Neuronal stem cell (in vitro differentiated cells): Measurements from ENCODE around the gene EML4.
A peak's percentile ranks its signal among the peaks of the same experiment; 100 is the strongest.

Source experiments
- DNase-seq: peaks from one replicate; pipeline ENCODE4 v3.0.0-alpha.2; 2013; ENCODE audit warnings: low spot score
- H2AFZ ChIP-seq: one replicate; pipeline ENCODE4 v1.6.1; 2013; ENCODE audit warnings: mild to moderate bottlenecking, low read length, inconsistent platforms
- H2AK5ac ChIP-seq: 2 replicates; pipeline ENCODE4 v1.6.1; 2013; ENCODE audit warnings: low read depth, mild to moderate bottlenecking, inconsistent platforms, low read length, moderate library complexity, mixed read lengths
- H2BK120ac ChIP-seq: 2 replicates; pipeline ENCODE4 v1.6.1; 2013; ENCODE audit warnings: low read depth, mild to moderate bottlenecking, inconsistent platforms, low read length, moderate library complexity, mixed read lengths
- H2BK12ac ChIP-seq: one replicate; pipeline ENCODE4 v1.6.1; 2013; ENCODE audit warnings: low read length, inconsistent platforms
- H2BK15ac ChIP-seq: 2 replicates; pipeline ENCODE4 v1.6.1; 2013; ENCODE audit warnings: mild to moderate bottlenecking, low read length, inconsistent platforms, mixed read lengths
- H2BK5ac ChIP-seq: one replicate; pipeline ENCODE4 v1.6.1; 2013; ENCODE audit warnings: inconsistent platforms, mild to moderate bottlenecking, low read length, moderate library complexity
- H3K14ac ChIP-seq: one replicate; pipeline ENCODE4 v1.6.1; 2013; ENCODE audit warnings: low read length, inconsistent platforms
- H3K18ac ChIP-seq: 2 replicates; pipeline ENCODE4 v1.6.1; 2013; ENCODE audit warnings: low read length, inconsistent platforms
- H3K23ac ChIP-seq: 2 replicates; pipeline ENCODE4 v1.6.1; 2013; ENCODE audit warnings: low read depth, mild to moderate bottlenecking, mixed read lengths, low read length, inconsistent platforms; ENCODE audit not compliant: poor library complexity
- H3K27ac ChIP-seq: replicated peaks from 3 replicates; pipeline ENCODE4 v1.5.1; 2013; ENCODE audit warnings: low read length, inconsistent platforms
- H3K27me3 ChIP-seq, 3 experiments: 2 replicates each; pipeline ENCODE4 v1.6.1; 2013; ENCODE audit warnings: low read length in 3 of 3, mild to moderate bottlenecking in 2 of 3, inconsistent platforms in 1 of 3, low read depth in 1 of 3, mixed read lengths in 1 of 3, moderate library complexity in 1 of 3; ENCODE audit not compliant: control insufficient read depth in 3 of 3, insufficient read depth in 3 of 3
- H3K36me3 ChIP-seq, 2 donors: replicated peaks in 1 of 2; 2 replicates each; pipeline ENCODE4 v1.6.1; 2013; ENCODE audit warnings: low read length in 2 of 2; ENCODE audit not compliant: control insufficient read depth in 2 of 2, insufficient read depth in 2 of 2
- H3K4ac ChIP-seq: 2 replicates; pipeline ENCODE4 v1.6.1; 2013; ENCODE audit warnings: inconsistent platforms, mild to moderate bottlenecking, low read length, moderate library complexity
- H3K4me1 ChIP-seq, 2 donors: 1 replicate in 1 of 2; 2 replicates in 1 of 2; pipeline ENCODE4 v1.6.1; 2013; ENCODE audit warnings: low read length in 2 of 2, low read depth in 1 of 2; ENCODE audit not compliant: control insufficient read depth in 2 of 2, insufficient read depth in 1 of 2
- H3K4me2 ChIP-seq: one replicate; pipeline ENCODE4 v1.6.1; 2013; ENCODE audit warnings: mild to moderate bottlenecking, low read length, inconsistent platforms; ENCODE audit not compliant: insufficient read depth, poor library complexity, severe bottlenecking
- H3K4me3 ChIP-seq, 2 donors: 2 replicates each; pipeline ENCODE4 v1.5.1; 2013; ENCODE audit warnings: low read length in 2 of 2, mild to moderate bottlenecking in 2 of 2, inconsistent platforms in 1 of 2, moderate library complexity in 1 of 2
- H3K79me1 ChIP-seq: one replicate; pipeline ENCODE4 v1.6.1; 2013; ENCODE audit warnings: low read depth, mild to moderate bottlenecking, inconsistent platforms, low read length, moderate library complexity
- H3K9ac ChIP-seq: one replicate; pipeline ENCODE4 v1.6.1; 2013; ENCODE audit warnings: mild to moderate bottlenecking, low read depth, low read length, inconsistent platforms; ENCODE audit not compliant: poor library complexity
- H3K9me3 ChIP-seq, 2 donors: replicated peaks in 1 of 2; 2 replicates each; pipeline versions ENCODE3 to v1.6.1; 2013; ENCODE audit warnings: low read length in 2 of 2, mild to moderate bottlenecking in 2 of 2, inconsistent platforms in 1 of 2, low read depth in 1 of 2, mixed read lengths in 1 of 2, moderate library complexity in 1 of 2; ENCODE audit not compliant: control insufficient read depth in 2 of 2, insufficient read depth in 1 of 2
- H4K8ac ChIP-seq: one replicate; pipeline ENCODE4 v1.6.1; 2013; ENCODE audit warnings: low read depth, mild to moderate bottlenecking, inconsistent platforms, low read length, moderate library complexity
- H4K91ac ChIP-seq: one replicate; pipeline ENCODE4 v1.6.1; 2013; ENCODE audit warnings: low read length, low read depth, mild to moderate bottlenecking, inconsistent platforms; ENCODE audit not compliant: poor library complexity
- WGBS, 2 donors: extraction: QIAGEN DNeasy Blood & Tissue Kit; methylation state at CpG; one replicate each; pipeline ENCODE4 v1.1.7; 2013; ENCODE audit warnings: missing lambda C conversion rate in 2 of 2, mixed read lengths in 1 of 2; ENCODE audit not compliant: insufficient read length in 2 of 2, insufficient replicate concordance in 1 of 2; ENCODE audit errors: extremely low coverage in 2 of 2; 5-methylcytosine and 5-hydroxymethylcytosine counted together

The EML4 gene

DNA sequence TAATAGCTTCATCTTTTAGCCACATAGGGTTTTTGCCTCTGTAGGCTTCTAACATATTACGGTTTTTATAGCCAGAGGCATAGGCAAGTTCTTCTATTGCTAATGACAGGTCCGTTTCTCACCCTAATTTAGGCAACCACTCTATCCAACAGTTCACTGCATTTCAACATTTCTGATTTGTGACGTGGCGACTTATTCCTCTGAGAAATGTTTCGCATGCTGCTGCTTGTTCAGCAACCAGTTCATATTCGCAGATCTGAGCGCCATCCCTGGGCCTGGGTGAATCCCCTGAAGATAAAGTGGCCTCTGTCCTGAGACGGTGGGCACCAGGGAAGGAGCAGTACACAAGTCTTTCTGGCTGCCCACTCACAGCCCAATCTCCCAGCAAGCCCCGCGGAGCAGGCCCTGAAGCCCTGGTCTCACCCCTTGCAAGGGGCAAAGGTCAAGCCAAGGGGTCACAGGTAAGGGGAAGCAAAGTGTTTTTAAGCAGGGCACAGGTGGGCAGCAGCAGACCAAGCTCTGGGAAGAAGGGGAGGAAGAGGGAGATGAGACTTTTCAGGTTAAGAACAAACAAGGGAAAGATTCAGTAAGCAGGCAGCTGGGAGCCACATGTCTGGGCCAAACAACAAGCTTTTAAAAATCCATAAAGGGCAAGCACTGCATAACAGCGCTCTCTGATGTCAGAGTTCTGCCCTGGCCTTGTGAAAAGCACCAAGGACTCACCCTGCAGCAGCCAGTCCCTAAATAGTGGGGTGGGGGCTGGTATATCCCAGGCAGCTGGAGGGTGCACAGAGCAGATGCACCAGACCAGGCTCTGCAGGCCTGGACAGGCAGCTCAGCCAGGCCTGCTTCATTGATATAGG lies 202.7 kb downstream of the EML4 start:
- Histone ChIP-seq H3K18ac (peak overlapping the region; percentile 11), H3K79me1 (no peaks in the 10 kb centered on the region), H3K14ac (no peak overlapping the region), H3K27me3 (peaks cover 0 to 19% (median 0%) of the 10 kb centered on the region in 3 experiments), H3K4me2 (no peak overlapping the region), H2BK5ac (no peak overlapping the region), H3K36me3 (no peaks in the 10 kb centered on the region), H4K91ac (no peak overlapping the region), H3K4me1 (peaks cover 0 to 2% of the 10 kb centered on the region in 2 donors), H3K27ac (no peak overlapping the region), H2BK15ac (no peak overlapping the region), H3K4me3 (no peak overlapping the region), H3K23ac (no peak overlapping the region), H2AK5ac (no peak overlapping the region), H3K4ac (no peak overlapping the region), H3K9ac (peak overlapping the region; percentile 9), H3K9me3 (no peaks in the 10 kb centered on the region), H2BK120ac (no peak overlapping the region), H4K8ac (peak overlapping the region; percentile 24), H2BK12ac (no peak overlapping the region), H2AFZ (peak overlapping the region; percentile 72)
- WGBS, 2 donors: no CpG with 5 or more reads among the region's 11 CpGs
- DNase-seq: no peak

DNA sequence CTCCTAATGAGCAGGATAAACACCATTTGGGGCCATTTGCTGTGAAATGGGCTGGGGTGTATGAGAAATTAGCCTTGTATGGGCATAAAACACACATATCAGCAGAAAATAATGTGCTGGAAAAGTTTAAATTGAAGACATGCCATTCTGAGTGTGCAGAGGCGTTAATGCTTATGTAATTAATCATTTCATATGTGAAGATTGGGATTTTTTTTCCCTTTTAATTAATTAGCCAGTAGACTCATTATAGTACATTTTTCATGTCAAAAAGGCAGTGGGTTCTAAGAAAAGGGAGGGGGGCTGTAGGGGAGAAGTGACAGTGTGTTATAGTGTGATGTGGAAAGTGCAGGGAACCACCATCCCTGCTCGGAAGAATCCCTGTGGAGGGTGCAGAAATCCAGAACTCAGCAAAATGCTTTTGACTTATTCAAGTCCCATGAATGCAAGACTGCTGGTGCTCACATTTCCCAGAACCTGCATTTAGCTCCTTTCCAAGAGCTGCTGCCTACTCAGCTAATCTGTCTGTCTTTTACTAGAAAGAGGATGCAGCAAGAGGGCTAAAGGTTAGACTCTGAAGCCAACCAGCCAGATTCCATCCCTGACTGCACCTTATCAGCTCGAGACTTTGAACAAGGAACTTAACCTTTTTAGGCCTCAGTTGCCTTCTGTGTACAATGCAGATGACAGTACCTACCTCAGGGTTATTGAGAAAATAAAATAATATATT lies 203.5 kb downstream of the EML4 start:
- H3K18ac ChIP-seq: no peak overlapping the region
- H4K91ac ChIP-seq: no peak overlapping the region
- no peak overlapping the region for H2BK120ac ChIP-seq
- H4K8ac ChIP-seq: no peak overlapping the region
- no CpG with 5 or more reads among the region's 3 CpGs for WGBS, 2 donors
- no peak overlapping the region for H2AK5ac ChIP-seq
- no peak for DNase-seq
- H2BK15ac ChIP-seq: no peak overlapping the region
- H2BK12ac ChIP-seq: no peak overlapping the region
- no peak overlapping the region for H3K14ac ChIP-seq
- no peak overlapping the region for H2BK5ac ChIP-seq
- H3K4me2 ChIP-seq: no peak overlapping the region
- no peak overlapping the region for H3K9ac ChIP-seq
- H3K9me3 ChIP-seq: no peaks in the 10 kb centered on the region
- H3K27ac ChIP-seq: no peak overlapping the region
- H3K27me3 ChIP-seq: peaks cover 0 to 11% (median 0%) of the 10 kb centered on the region in 3 experiments
- H3K4ac ChIP-seq: no peak overlapping the region
- H3K79me1 ChIP-seq: no peaks in the 10 kb centered on the region
- H2AFZ ChIP-seq: peak overlapping the region; percentile 72
- no peak overlapping the region for H3K4me3 ChIP-seq
- no peaks in the 10 kb centered on the region for H3K36me3 ChIP-seq
- no peak overlapping the region for H3K23ac ChIP-seq
- peaks cover 0 to 2% of the 10 kb centered on the region in 2 donors for H3K4me1 ChIP-seq

DNA sequence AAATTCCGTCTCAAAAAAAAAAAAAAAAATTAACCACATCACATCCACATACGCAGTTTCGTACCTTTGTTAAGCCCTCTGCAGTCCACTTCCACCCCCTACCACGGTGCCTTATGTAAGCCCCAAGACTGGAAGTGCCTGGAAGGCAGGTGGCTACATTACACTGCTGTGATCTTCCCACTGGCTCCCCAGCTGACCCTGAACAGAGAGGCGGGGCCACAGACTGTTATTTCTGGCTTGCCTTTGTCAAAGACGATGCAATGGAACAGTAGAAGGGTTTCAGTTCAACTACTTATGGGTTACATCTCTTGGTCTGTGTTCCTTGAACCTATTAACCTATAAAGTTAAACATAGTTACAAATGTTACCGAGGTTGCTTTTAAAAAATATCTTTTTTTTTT lies 207.6 kb downstream of the EML4 start:
- no peak overlapping the region for H4K8ac ChIP-seq
- H2AK5ac ChIP-seq: no peak overlapping the region
- no peaks in the 10 kb centered on the region for H3K9me3 ChIP-seq
- no peak overlapping the region for H3K14ac ChIP-seq
- no peaks in the 10 kb centered on the region for H3K4me1 ChIP-seq
- no peak overlapping the region for H3K4ac ChIP-seq
- no peak overlapping the region for H3K4me2 ChIP-seq
- H3K79me1 ChIP-seq: no peaks in the 10 kb centered on the region
- H2BK15ac ChIP-seq: no peak overlapping the region
- H3K9ac ChIP-seq: no peak overlapping the region
- H3K27ac ChIP-seq: no peak overlapping the region
- H3K23ac ChIP-seq: no peak overlapping the region
- no peak overlapping the region for H3K18ac ChIP-seq
- H3K27me3 ChIP-seq: peaks cover 0 to 8% (median 0%) of the 10 kb centered on the region in 3 experiments
- H3K4me3 ChIP-seq: no peak overlapping the region
- DNase-seq: no peak
- no peak overlapping the region for H2BK5ac ChIP-seq
- H4K91ac ChIP-seq: no peak overlapping the region
- no peak overlapping the region for H2BK120ac ChIP-seq
- H2BK12ac ChIP-seq: no peak overlapping the region
- H2AFZ ChIP-seq: no peak overlapping the region
- WGBS, 2 donors: no CpG with 5 or more reads among the region's 7 CpGs
- no peaks in the 10 kb centered on the region for H3K36me3 ChIP-seq

DNA sequence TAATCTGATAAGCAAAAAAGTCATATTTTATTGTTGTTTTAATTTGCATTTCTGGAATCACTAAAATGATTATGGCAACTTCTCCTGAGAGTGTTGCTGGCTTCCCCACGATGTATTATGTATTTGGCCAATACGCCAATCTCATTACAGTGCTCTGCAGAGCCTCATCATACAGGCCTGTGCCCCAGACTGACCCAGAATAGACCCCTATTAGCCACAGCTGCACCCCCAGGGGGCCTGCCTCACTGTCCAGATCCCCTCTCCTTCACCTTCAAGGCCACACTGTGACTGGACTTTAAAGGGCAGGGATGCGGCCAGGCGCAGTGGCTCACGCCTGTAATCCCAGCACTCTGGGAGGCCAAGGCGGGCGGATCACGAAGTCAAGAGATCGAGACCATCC lies 209.3 kb downstream of the EML4 start:
- Histone ChIP-seq H2AFZ (no peak overlapping the region), H3K79me1 (no peaks in the 10 kb centered on the region), H3K14ac (no peak overlapping the region), H2AK5ac (no peak overlapping the region), H3K9me3 (no peaks in the 10 kb centered on the region), H2BK15ac (no peak overlapping the region), H3K18ac (no peak overlapping the region), H3K9ac (no peak overlapping the region), H3K27me3 (peaks cover 0 to 10% (median 0%) of the 10 kb centered on the region in 3 experiments), H3K23ac (no peak overlapping the region), H2BK5ac (no peak overlapping the region), H2BK120ac (no peak overlapping the region), H3K4ac (no peak overlapping the region), H3K36me3 (no peaks in the 10 kb centered on the region), H4K8ac (no peak overlapping the region), H3K4me1 (no peaks in the 10 kb centered on the region), H4K91ac (no peak overlapping the region), H3K27ac (no peak overlapping the region), H2BK12ac (no peak overlapping the region), H3K4me2 (no peak overlapping the region), H3K4me3 (no peak overlapping the region)
- DNase-seq: no peak
- no CpG with 5 or more reads among the region's 9 CpGs for WGBS, 2 donors
